Activated CD4-positive, alpha-beta T cell treated with anti-CD3 and anti-CD28 coated beads, Interleukin-2, amount 10 ng/mL, durations not matched to agents 7 days and 5 days (primary cell): ENCODE data around the gene KIAA1328. TPM values are rescaled to one million over a fixed set of nuclear protein-coding genes. Genes with fewer than 3 reads are reported as not detected.

Source experiments
- CTCF ChIA-PET: fragments of 350-600 bp; sonication (Branson Sonifier 250); formaldehyde crosslinking; loops from one replicate; lab custom pipeline; 2021; ENCODE audit warnings: antibody characterized with exemption; lab: Charles Lee
- POLR2A ChIA-PET: fragments of 350-600 bp; sonication (Branson Sonifier 250); formaldehyde crosslinking; loops from one replicate; lab custom pipeline; 2021; ENCODE audit warnings: antibody characterized with exemption; lab: Charles Lee
- DNase-seq: peaks from one replicate; pipeline ENCODE4 v3.0.0-alpha.2; 2020
- H3K27ac Mint-ChIP-seq: one replicate; pipeline ENCODE4 v1.8.0; 2021; ENCODE audit warnings: mild to moderate bottlenecking, moderate library complexity, mixed read lengths
- H3K27me3 Mint-ChIP-seq: one replicate; pipeline ENCODE4 v1.8.0; 2021; ENCODE audit warnings: mixed read lengths
- H3K36me3 Mint-ChIP-seq: one replicate; pipeline ENCODE4 v1.8.0; 2021; ENCODE audit warnings: low read depth, mixed read lengths
- H3K4me1 Mint-ChIP-seq: one replicate; pipeline ENCODE4 v1.8.0; 2021; ENCODE audit warnings: mixed read lengths
- H3K4me3 Mint-ChIP-seq: one replicate; pipeline ENCODE4 v1.8.0; 2021; ENCODE audit warnings: mild to moderate bottlenecking, moderate library complexity, mixed read lengths
- H3K9me3 Mint-ChIP-seq: one replicate; pipeline ENCODE4 v1.8.0; 2021; ENCODE audit warnings: mixed read lengths
- total RNA-seq, 2 experiments: library from RNA; stranded (reverse); gene quantifications; one replicate each; pipeline ENCODE4 v1.2.3, GENCODE V29; 2021

KIAA1328 gene
- total RNA-seq: 1 to 10 TPM; 7.0 to 8.1 TPM

- DNase-seq: peak; percentile 88
- peak within 1 kb of the TSS; percentile 96 for H3K4me3 Mint-ChIP-seq
- POLR2A ChIA-PET: interaction anchor here (0.6 kb wide), 1 partner anchor 10 kb away, joined by 3 read pairs; no protein-coding TSS in a partner anchor
- no peaks in the 10 kb centered on the region for H3K9me3 Mint-ChIP-seq
- H3K36me3 Mint-ChIP-seq: peaks cover 26% of the 10 kb centered on the region
- peaks cover 52% of the 10 kb centered on the region for H3K4me1 Mint-ChIP-seq
- H3K27me3 Mint-ChIP-seq: no peaks in the 10 kb centered on the region
- peak within 1 kb of the TSS; percentile 98 for H3K27ac Mint-ChIP-seq
- CTCF ChIA-PET: interaction anchor here (0.6 to 2.1 kb wide), 10 partner anchors 9 to 31 kb away, joined by 3 to 12 read pairs (median 4); no protein-coding TSS in a partner anchor
These were observed at the start of gene KIAA1328, which contains the start of gene TPGS2 for GRCh38 chr18:36828630-36829361. KIAA1328 (plus strand) TSS chr18:36829127; CDS start chr18:36829139, 12 bp downstream. TPGS2 (minus strand) TSS chr18:36829002; CDS start chr18:36828767, 235 bp downstream.

GRCh38 chr18:36780748-36781147 is 48.2 kb upstream of the KIAA1328 start:
- Mint-ChIP-seq H3K9me3 (no peaks in the 10 kb centered on the region), H3K36me3 (peaks cover 6% of the 10 kb centered on the region), H3K4me1 (no peaks in the 10 kb centered on the region), H3K27ac (no peak overlapping the region), H3K4me3 (no peak overlapping the region), H3K27me3 (no peaks in the 10 kb centered on the region)
- DNase-seq: no peak
- ChIA-PET CTCF (no interaction called here), POLR2A (no interaction called here)

- H3K27me3 Mint-ChIP-seq: no peaks in the 10 kb centered on the region
- DNase-seq: no peak
- peak overlapping the region; percentile 33 for H3K27ac Mint-ChIP-seq
- H3K36me3 Mint-ChIP-seq: peaks cover 16% of the 10 kb centered on the region
- no peaks in the 10 kb centered on the region for H3K9me3 Mint-ChIP-seq
- no peak overlapping the region for H3K4me3 Mint-ChIP-seq
- CTCF ChIA-PET: no interaction called here
- no peaks in the 10 kb centered on the region for H3K4me1 Mint-ChIP-seq
- POLR2A ChIA-PET: no interaction called here
These were observed 46.2 kb upstream of the KIAA1328 start for GRCh38 chr18:36782710-36783109.

- POLR2A ChIA-PET: no interaction called here
- Mint-ChIP-seq H3K36me3 (peaks cover 18% of the 10 kb centered on the region), H3K4me1 (no peaks in the 10 kb centered on the region), H3K27ac (no peak overlapping the region), H3K27me3 (no peaks in the 10 kb centered on the region), H3K4me3 (no peak overlapping the region), H3K9me3 (no peaks in the 10 kb centered on the region)
- CTCF ChIA-PET: no interaction called here
- no peak for DNase-seq
These were observed 45.1 kb upstream of the KIAA1328 start for GRCh38 chr18:36783792-36784191.

- CTCF ChIA-PET: no interaction called here
- H3K36me3 Mint-ChIP-seq: peaks cover 42% of the 10 kb centered on the region
These were observed 42.2 kb upstream of the KIAA1328 start for GRCh38 chr18:36786686-36787085.

GRCh38 chr18:36792634-36793283 is 36.2 kb upstream of the KIAA1328 start:
- ChIA-PET POLR2A (no interaction called here), CTCF (interaction anchor here (0.6 to 0.7 kb wide), 2 partner anchors 13 to 1719 kb away, joined by 3 read pairs; no protein-coding TSS in a partner anchor)
- H3K4me3 Mint-ChIP-seq: no peak overlapping the region
- peaks cover 9% of the 10 kb centered on the region for H3K9me3 Mint-ChIP-seq
- peaks cover 77% of the 10 kb centered on the region for H3K36me3 Mint-ChIP-seq
- no peaks in the 10 kb centered on the region for H3K27me3 Mint-ChIP-seq
- no peak for DNase-seq
- H3K4me1 Mint-ChIP-seq: no peaks in the 10 kb centered on the region
- no peak overlapping the region for H3K27ac Mint-ChIP-seq

More at GRCh38 chr18:36786686-36787085, 42.2 kb upstream of the KIAA1328 start:
- Mint-ChIP-seq H3K27me3 (no peaks in the 10 kb centered on the region), H3K9me3 (peaks cover 9% of the 10 kb centered on the region), H3K27ac (no peak overlapping the region), H3K4me3 (no peak overlapping the region), H3K4me1 (no peaks in the 10 kb centered on the region)
- no peak for DNase-seq
- POLR2A ChIA-PET: no interaction called here

- Mint-ChIP-seq H3K4me3 (no peak overlapping the region), H3K9me3 (no peaks in the 10 kb centered on the region), H3K27ac (no peak overlapping the region), H3K4me1 (no peaks in the 10 kb centered on the region), H3K36me3 (peaks cover 70% of the 10 kb centered on the region), H3K27me3 (no peaks in the 10 kb centered on the region)
- ChIA-PET POLR2A (no interaction called here), CTCF (no interaction called here)
- no peak for DNase-seq
These were observed 30.0 kb upstream of the KIAA1328 start for GRCh38 chr18:36798738-36799473.

- Mint-ChIP-seq H3K4me3 (no peak overlapping the region), H3K36me3 (peaks cover 51% of the 10 kb centered on the region), H3K27me3 (no peaks in the 10 kb centered on the region), H3K4me1 (peaks cover 2% of the 10 kb centered on the region), H3K27ac (no peak overlapping the region), H3K9me3 (no peaks in the 10 kb centered on the region)
- ChIA-PET POLR2A (no interaction called here), CTCF (interaction anchor here (0.8 to 1.4 kb wide), 2 partner anchors 14 to 25 kb away, joined by 3 to 4 read pairs; no protein-coding TSS in a partner anchor)
- DNase-seq: no peak
These were observed 23.8 kb upstream of the KIAA1328 start for GRCh38 chr18:36805105-36805504.

GRCh38 chr18:36808681-36809080 is 20.2 kb upstream of the KIAA1328 start:
- POLR2A ChIA-PET: no interaction called here
- peaks cover 38% of the 10 kb centered on the region for H3K36me3 Mint-ChIP-seq

GRCh38 chr18:36809590-36810381 is 19.1 kb upstream of the KIAA1328 start:
- DNase-seq: peak; percentile 51
- Mint-ChIP-seq H3K27ac (no peak overlapping the region), H3K9me3 (no peaks in the 10 kb centered on the region), H3K4me3 (no peak overlapping the region), H3K36me3 (peaks cover 30% of the 10 kb centered on the region), H3K27me3 (no peaks in the 10 kb centered on the region), H3K4me1 (peaks cover 2% of the 10 kb centered on the region)
- POLR2A ChIA-PET: no interaction called here
- CTCF ChIA-PET: interaction anchor here (0.6 to 2.8 kb wide), 4 partner anchors 9 to 376 kb away, joined by 3 to 7 read pairs (median 5); partner anchors contain the start of genes KIAA1328 and TPGS2

More at GRCh38 chr18:36808681-36809080, 20.2 kb upstream of the KIAA1328 start:
- CTCF ChIA-PET: interaction anchor here (1.5 to 2.8 kb wide), 2 partner anchors 10 to 20 kb away, joined by 3 to 7 read pairs; partner anchors contain the start of genes KIAA1328 and TPGS2
- peaks cover 2% of the 10 kb centered on the region for H3K4me1 Mint-ChIP-seq
- H3K4me3 Mint-ChIP-seq: no peak overlapping the region
- no peak overlapping the region for H3K27ac Mint-ChIP-seq
- H3K9me3 Mint-ChIP-seq: no peaks in the 10 kb centered on the region
- no peaks in the 10 kb centered on the region for H3K27me3 Mint-ChIP-seq
- DNase-seq: no peak

- Mint-ChIP-seq H3K4me1 (peaks cover 4% of the 10 kb centered on the region), H3K27me3 (no peaks in the 10 kb centered on the region), H3K9me3 (no peaks in the 10 kb centered on the region), H3K27ac (no peak overlapping the region), H3K36me3 (peaks cover 21% of the 10 kb centered on the region), H3K4me3 (no peak overlapping the region)
- CTCF ChIA-PET: interaction anchor here (0.6 to 2.8 kb wide), 5 partner anchors 7 to 81 kb away, joined by 3 to 12 read pairs (median 6); partner anchors contain the start of genes KIAA1328 and TPGS2
- DNase-seq: no peak
- POLR2A ChIA-PET: no interaction called here
These were observed 17.5 kb upstream of the KIAA1328 start for GRCh38 chr18:36811430-36811829.
